GM21825 (cell line): Measurements from ENCODE around the gene PTCD2.
A peak's percentile ranks its signal among the peaks of the same experiment; 100 is the strongest.
"Not testable (repeated sequence)": the region's sequence is repeated elsewhere in the genome, so short reads cannot be mapped to it uniquely, and the experiment has no call there.

Experiments used
- ATAC-seq: cut with Tn5 transposase; IDR thresholded peaks from one replicate; pipeline ENCODE4 v1.9.1; 2021; ENCODE audit warnings: mild to moderate bottlenecking, moderate library complexity; ENCODE audit not compliant: unreplicated experiment

The PTCD2 gene

GRCh38 chr5:72296256-72296655 is 23.9 kb upstream of the PTCD2 start:
- no peak for ATAC-seq

- not testable (repeated sequence) for ATAC-seq
Observed at GRCh38 chr5:72298136-72298535, 22.0 kb upstream of the PTCD2 start.

- no peak for ATAC-seq
Observed at GRCh38 chr5:72298711-72299110, 21.5 kb upstream of the PTCD2 start.

- ATAC-seq: no peak
Observed at GRCh38 chr5:72300590-72301339, 19.4 kb upstream of the PTCD2 start.

GRCh38 chr5:72301557-72301956 is 18.6 kb upstream of the PTCD2 start:
- ATAC-seq: peak; percentile 55

- no peak for ATAC-seq
Observed at GRCh38 chr5:72302171-72302570, 18.0 kb upstream of the PTCD2 start.

GRCh38 chr5:72305194-72306142 is 14.7 kb upstream of the PTCD2 start:
- ATAC-seq: no peak

- ATAC-seq: no peak
Observed at GRCh38 chr5:72307573-72307967, 12.6 kb upstream of the PTCD2 start.

GRCh38 chr5:72307968-72308852 is 12.0 kb upstream of the PTCD2 start:
- peak; percentile 85 for ATAC-seq

GRCh38 chr5:72308853-72309191 is 11.4 kb upstream of the PTCD2 start:
- ATAC-seq: no peak

- no peak for ATAC-seq
Observed at GRCh38 chr5:72313141-72313540, 7.0 kb upstream of the PTCD2 start.

GRCh38 chr5:72314571-72315172 is 5.5 kb upstream of the PTCD2 start:
- no peak for ATAC-seq

GRCh38 chr5:72319435-72319975 is 668 bp upstream of the PTCD2 start:
- ATAC-seq: not testable (repeated sequence)

- ATAC-seq: no peak
Observed at GRCh38 chr5:72324189-72324825, 4.1 kb downstream of the PTCD2 start.

- no peak for ATAC-seq
Observed at GRCh38 chr5:72325566-72326305, 5.6 kb downstream of the PTCD2 start.

GRCh38 chr5:72326306-72326649 is 6.1 kb downstream of the PTCD2 start:
- ATAC-seq: no peak

- ATAC-seq: no peak
Observed at GRCh38 chr5:72328172-72328571, 8.0 kb downstream of the PTCD2 start.

- no peak for ATAC-seq
Observed at GRCh38 chr5:72330712-72331111, 10.5 kb downstream of the PTCD2 start.

GRCh38 chr5:72337159-72337558 is 17.0 kb downstream of the PTCD2 start:
- no peak for ATAC-seq
